Endothelial cell (in vitro differentiated cells): Measurements from ENCODE around the gene NDUFAF3. TPM values are rescaled to one million over a fixed set of nuclear protein-coding genes. Genes with fewer than 3 reads are reported as not detected.
A peak's percentile ranks its signal among the peaks of the same experiment; 100 is the strongest.

Source experiments
- DNase-seq: peaks from one replicate; pipeline ENCODE4 v3.0.0; 2021; ENCODE audit warnings: low spot score
- H3K27ac Mint-ChIP-seq: one replicate; pipeline ENCODE4 v1.8.0; 2021; ENCODE audit warnings: mixed read lengths, inconsistent platforms; ENCODE audit not compliant: unreplicated experiment
- H3K27me3 Mint-ChIP-seq: one replicate; pipeline ENCODE4 v1.8.0; 2021; ENCODE audit warnings: mild to moderate bottlenecking, moderate library complexity, mixed read lengths, inconsistent platforms; ENCODE audit not compliant: unreplicated experiment
- H3K36me3 Mint-ChIP-seq: one replicate; pipeline ENCODE4 v1.8.0; 2021; ENCODE audit warnings: mild to moderate bottlenecking, low read depth, mixed read lengths, inconsistent platforms; ENCODE audit not compliant: unreplicated experiment
- H3K4me1 Mint-ChIP-seq: one replicate; pipeline ENCODE4 v1.8.0; 2021; ENCODE audit warnings: mild to moderate bottlenecking, mixed read lengths, inconsistent platforms; ENCODE audit not compliant: unreplicated experiment
- H3K4me3 Mint-ChIP-seq: one replicate; pipeline ENCODE4 v1.8.0; 2021; ENCODE audit warnings: mild to moderate bottlenecking, mixed read lengths, inconsistent platforms; ENCODE audit not compliant: unreplicated experiment
- H3K9me3 Mint-ChIP-seq: one replicate; pipeline ENCODE4 v1.8.0; 2021; ENCODE audit warnings: mixed read lengths, inconsistent platforms; ENCODE audit not compliant: unreplicated experiment
- total RNA-seq: library from RNA; stranded (reverse); fragmentation: NEBNext Ultra II Directional; extraction: Animal tissue kit (Norgen Biotek cat#: 25700); gene quantifications from one replicate; pipeline ENCODE4 v1.2.1, GENCODE V29; 2021; ENCODE audit not compliant: unreplicated experiment
- TF ChIP-seq, protein P1 (sequence below): fragments of 200-600 bp; sonication (generic); IDR thresholded peaks from one replicate; pipeline ENCODE4 v1.5.0; 2021; ENCODE audit warnings: antibody characterized with exemption; ENCODE audit not compliant: unreplicated experiment

Gene NDUFAF3
- total RNA-seq, 1 donor from 2014 or later, result 32.3 TPM

DNA sequence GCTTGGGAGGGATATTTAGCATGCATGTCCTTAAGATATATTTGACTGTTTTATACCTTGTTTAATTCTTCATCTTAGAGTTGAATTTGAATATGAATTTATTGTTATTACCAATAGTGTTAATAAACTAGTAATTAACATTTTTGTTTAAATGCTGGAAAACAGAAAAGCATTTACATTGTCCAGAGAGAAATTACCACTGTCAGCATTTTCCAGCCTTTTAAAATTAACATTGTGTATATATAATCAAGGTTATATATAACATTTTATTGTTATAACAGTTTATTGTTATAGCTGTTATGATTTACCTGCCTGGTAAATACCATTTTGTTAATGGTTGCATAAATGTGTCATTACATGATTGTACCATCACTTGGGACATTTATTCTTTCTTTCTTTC is 39.9 kb upstream of the NDUFAF3 start:
- no peak overlapping the region for H3K27ac Mint-ChIP-seq
- peaks cover 6% of the 10 kb centered on the region for H3K4me1 Mint-ChIP-seq
- H3K9me3 Mint-ChIP-seq, result no peaks in the 10 kb centered on the region
- DNase-seq, result no peak
- TF ChIP-seq, protein P1, sequence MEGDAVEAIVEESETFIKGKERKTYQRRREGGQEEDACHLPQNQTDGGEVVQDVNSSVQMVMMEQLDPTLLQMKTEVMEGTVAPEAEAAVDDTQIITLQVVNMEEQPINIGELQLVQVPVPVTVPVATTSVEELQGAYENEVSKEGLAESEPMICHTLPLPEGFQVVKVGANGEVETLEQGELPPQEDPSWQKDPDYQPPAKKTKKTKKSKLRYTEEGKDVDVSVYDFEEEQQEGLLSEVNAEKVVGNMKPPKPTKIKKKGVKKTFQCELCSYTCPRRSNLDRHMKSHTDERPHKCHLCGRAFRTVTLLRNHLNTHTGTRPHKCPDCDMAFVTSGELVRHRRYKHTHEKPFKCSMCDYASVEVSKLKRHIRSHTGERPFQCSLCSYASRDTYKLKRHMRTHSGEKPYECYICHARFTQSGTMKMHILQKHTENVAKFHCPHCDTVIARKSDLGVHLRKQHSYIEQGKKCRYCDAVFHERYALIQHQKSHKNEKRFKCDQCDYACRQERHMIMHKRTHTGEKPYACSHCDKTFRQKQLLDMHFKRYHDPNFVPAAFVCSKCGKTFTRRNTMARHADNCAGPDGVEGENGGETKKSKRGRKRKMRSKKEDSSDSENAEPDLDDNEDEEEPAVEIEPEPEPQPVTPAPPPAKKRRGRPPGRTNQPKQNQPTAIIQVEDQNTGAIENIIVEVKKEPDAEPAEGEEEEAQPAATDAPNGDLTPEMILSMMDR, result no peak
- no peak overlapping the region for H3K4me3 Mint-ChIP-seq
- H3K27me3 Mint-ChIP-seq, result peaks cover 2% of the 10 kb centered on the region
- H3K36me3 Mint-ChIP-seq, result peaks cover 25% of the 10 kb centered on the region

DNA sequence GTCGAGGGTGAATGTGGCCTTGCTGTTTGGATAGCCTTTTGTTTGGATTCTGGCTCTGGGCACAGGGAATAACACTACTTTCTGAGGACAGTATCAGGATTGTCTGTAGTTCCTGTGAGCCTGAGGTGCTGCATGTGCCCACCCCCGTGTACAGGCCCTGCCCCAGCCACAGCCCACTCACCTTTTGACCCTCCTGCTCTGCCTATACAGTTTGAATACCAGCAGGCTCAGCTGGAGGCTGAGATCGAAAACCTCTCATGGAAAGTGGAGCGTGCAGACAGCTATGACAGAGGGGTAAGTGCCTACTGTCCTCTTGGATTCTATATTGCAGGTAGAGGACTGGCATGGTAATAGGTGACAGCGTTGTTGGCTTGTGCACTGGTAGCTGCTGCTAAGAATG is 39.2 kb upstream of the NDUFAF3 start:
- Mint-ChIP-seq H3K4me1 (peaks cover 6% of the 10 kb centered on the region), H3K36me3 (peaks cover 25% of the 10 kb centered on the region), H3K9me3 (no peaks in the 10 kb centered on the region), H3K27me3 (peaks cover 2% of the 10 kb centered on the region), H3K4me3 (no peak overlapping the region), H3K27ac (no peak overlapping the region)
- no peak for DNase-seq
- TF ChIP-seq, protein P1, result no peak

- Mint-ChIP-seq H3K27ac (no peak overlapping the region), H3K9me3 (no peaks in the 10 kb centered on the region), H3K27me3 (peaks cover 2% of the 10 kb centered on the region), H3K4me1 (peaks cover 6% of the 10 kb centered on the region), H3K4me3 (no peak overlapping the region), H3K36me3 (peaks cover 25% of the 10 kb centered on the region)
- no peak for DNase-seq
- TF ChIP-seq, protein P1, result no peak
Observed at GRCh38 chr3:48983096-48983495, 38.8 kb upstream of the NDUFAF3 start.

DNA sequence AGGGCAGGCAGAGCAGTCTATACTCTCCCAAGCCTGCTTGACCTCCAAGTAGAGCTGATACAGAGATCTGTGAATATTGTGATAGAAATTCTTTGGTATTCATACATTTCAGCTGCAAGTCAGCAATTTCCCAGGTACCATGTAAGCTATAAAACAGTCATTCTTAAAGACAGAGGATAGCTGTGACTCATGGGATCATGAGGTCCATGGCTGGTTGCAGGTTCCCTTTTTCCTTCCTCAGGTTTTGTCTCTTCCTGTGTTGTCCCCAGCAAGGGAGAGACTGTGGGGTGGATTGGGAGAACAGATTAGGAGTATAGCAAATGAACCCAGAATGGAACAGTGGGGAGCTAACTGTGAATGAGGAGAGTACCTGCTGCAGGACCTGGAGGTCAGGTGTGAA is 37.3 kb upstream of the NDUFAF3 start:
- DNase-seq, result no peak
- peaks cover 4% of the 10 kb centered on the region for H3K27me3 Mint-ChIP-seq
- H3K9me3 Mint-ChIP-seq, result no peaks in the 10 kb centered on the region
- H3K4me3 Mint-ChIP-seq, result no peak overlapping the region
- peaks cover 19% of the 10 kb centered on the region for H3K36me3 Mint-ChIP-seq
- H3K4me1 Mint-ChIP-seq, result peaks cover 9% of the 10 kb centered on the region
- TF ChIP-seq, protein P1, result no peak
- no peak overlapping the region for H3K27ac Mint-ChIP-seq

DNA sequence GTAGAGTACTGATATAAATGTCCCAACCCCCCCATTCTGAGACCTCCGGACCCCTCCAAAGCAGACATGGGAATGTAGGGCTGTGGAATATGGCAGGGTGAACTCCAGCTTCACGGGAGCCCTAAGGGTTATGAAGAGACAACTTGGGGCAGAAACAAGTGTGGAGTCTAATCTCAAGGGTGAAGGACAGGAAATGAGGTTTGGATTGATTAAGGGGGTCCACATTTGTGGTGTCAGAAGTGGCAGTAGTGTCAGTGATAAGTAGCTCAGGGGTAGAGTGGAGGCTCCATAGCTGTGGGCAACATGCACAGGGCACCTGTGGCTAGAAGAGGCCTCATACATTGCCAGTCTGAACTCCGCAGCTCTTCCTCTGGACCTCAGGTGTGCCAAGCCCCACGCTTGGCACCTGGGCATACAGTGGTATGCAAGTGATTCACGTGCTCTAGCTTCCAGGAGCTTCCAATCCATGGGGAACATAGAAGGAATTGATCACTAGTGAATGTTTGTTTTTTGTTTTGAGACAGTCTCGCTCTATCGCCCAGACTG is 36.0 kb upstream of the NDUFAF3 start:
- TF ChIP-seq, protein P1, result no peak
- DNase-seq, result no peak
- Mint-ChIP-seq H3K4me3 (no peak overlapping the region), H3K36me3 (peaks cover 14% of the 10 kb centered on the region), H3K27me3 (peaks cover 4% of the 10 kb centered on the region), H3K9me3 (no peaks in the 10 kb centered on the region), H3K27ac (peak overlapping the region; percentile 12), H3K4me1 (peaks cover 9% of the 10 kb centered on the region)
